Stimulated activated CD4-positive, alpha-beta T cell treated with anti-CD3 and anti-CD28 coated beads, Interleukin-15, amount 100 ng/mL, for 1 hour (primary cell): ENCODE measurements around the gene HMOX2.

Experiments
- DNase-seq, 2 donors: peaks; one replicate each; pipeline ENCODE4 v3.0.0-alpha.2; 2020; ENCODE audit warnings: low read depth in 1 of 2, low spot score in 1 of 2

HMOX2 gene, protein sequence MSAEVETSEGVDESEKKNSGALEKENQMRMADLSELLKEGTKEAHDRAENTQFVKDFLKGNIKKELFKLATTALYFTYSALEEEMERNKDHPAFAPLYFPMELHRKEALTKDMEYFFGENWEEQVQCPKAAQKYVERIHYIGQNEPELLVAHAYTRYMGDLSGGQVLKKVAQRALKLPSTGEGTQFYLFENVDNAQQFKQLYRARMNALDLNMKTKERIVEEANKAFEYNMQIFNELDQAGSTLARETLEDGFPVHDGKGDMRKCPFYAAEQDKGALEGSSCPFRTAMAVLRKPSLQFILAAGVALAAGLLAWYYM

GRCh38 chr16:4475880-4476788 lies at the start of gene HMOX2:
HMOX2 (plus strand) TSS chr16:4476398; CDS start chr16:4505525, 29,127 bp downstream.
- peak; percentile 90 to 95 for DNase-seq

DNA sequence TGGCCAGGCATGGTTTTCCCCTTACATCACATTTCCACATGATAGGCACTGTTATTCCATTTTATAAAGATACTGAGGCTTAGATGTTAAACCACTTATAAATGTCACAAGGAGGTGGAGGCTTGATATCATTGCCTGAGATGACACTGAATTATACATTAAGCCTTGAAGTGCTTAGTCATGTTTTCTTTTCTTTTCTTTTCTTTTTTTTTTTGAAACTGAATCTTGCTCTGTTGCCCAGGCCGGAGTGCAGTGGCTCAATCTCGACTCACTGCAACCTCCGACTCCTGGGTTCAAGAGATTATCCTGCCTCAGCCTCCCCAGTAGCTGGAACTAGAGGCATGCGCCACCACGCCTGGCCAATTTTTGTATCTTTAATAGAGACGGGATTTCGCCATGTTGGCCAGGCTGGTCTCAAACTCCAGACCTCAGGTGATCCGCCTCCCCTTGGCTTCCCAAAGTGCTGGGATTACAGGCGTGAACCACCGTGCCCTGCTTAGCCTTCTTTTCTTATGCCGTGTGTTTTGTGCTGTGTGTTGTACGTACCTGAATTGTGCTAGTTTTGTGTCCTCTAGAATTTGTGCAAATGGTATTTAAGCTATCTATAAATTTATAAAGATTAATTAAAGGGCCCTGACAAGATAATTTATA lies 49.4 kb upstream of the HMOX2 start:
- DNase-seq = no peak

DNA sequence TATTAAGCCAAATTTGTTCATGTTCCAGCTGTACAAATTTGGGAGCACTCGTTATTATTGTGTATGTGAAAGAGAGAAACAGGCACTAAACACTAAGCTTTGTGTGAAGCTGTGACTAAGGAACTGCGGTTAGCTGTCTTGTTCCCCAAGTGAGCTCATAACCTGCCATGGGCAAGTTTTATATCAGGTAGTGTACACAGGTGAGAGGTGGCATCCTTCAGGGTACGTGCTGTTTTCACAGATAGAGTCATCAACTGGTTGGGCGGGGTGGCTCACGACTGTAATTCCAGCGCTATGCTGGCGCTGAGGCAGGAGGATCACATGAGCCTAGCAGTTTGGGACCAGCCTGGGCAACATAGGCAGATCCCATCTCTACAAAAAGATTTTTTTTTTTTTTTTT lies 47.7 kb upstream of the HMOX2 start:
- no peak for DNase-seq

DNA sequence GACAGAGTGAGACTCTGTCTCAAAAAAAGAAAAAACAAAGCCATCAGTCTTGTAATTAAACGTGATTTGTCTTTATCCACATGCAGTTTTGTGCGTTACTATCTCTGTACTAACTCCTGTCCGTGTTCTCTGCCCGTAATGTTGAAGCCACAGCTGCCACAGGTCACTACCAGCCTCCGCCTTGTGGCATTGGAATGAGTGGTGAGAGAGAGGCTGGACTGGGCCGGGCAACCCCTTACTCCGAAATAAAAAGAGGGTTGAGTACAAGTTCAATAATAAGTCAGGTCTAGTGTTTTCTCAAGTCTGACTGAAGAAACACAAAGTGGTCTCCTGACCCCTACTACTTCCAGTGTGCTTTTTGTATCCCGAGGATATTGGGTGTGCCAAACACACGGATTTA lies 45.2 kb upstream of the HMOX2 start:
- DNase-seq = no peak

DNA sequence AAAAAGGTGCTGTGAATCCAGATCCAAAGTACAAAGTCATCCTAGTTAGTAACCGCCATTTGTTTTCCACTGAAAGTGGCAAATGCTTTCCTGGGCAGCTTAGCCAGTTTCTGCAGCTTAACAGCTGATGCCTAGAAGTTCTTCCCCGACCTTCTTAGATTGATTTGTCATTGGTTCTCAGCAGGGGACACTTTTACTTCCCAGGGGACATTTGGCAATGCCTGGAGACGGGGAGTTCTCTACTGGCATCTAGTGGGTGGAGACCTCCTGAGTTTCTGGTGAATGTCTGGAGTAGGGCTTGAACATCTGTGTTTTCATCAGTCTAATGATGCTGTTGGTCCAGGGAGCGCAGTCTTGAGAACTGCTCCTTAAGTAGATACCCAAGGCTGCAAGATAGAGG lies 43.0 kb upstream of the HMOX2 start:
- no peak for DNase-seq

GRCh38 chr16:4433914-4434787 lies 42.0 kb upstream of the HMOX2 start:
- no peak for DNase-seq

GRCh38 chr16:4435337-4436067 lies 40.7 kb upstream of the HMOX2 start:
- DNase-seq = no peak

GRCh38 chr16:4437366-4437765 lies 38.8 kb upstream of the HMOX2 start:
- DNase-seq = no peak

GRCh38 chr16:4442371-4442770 lies 33.8 kb upstream of the HMOX2 start:
- DNase-seq = no peak

DNA sequence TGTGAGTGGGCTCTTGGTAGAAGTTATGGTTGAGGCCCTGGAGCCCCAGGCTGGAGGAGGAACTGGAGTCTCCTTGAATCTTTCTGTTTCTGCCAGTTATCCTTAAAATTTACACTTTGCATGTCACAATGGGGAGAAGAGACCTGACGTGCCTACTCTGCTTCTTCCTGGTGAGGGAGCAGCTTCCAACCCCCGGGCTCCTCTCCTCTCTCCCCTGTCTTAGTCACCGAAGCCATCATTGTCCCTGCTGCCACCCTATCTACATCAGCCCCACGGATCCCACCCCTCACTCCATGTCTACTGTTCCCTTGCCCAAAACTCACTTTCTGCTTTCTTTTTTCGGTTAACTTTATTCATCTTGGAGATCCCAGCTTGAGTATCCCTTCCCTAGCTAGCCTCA lies 32.9 kb upstream of the HMOX2 start:
- DNase-seq = no peak

- no peak for DNase-seq
Observed at GRCh38 chr16:4443986-4444385, 32.2 kb upstream of the HMOX2 start.

DNA sequence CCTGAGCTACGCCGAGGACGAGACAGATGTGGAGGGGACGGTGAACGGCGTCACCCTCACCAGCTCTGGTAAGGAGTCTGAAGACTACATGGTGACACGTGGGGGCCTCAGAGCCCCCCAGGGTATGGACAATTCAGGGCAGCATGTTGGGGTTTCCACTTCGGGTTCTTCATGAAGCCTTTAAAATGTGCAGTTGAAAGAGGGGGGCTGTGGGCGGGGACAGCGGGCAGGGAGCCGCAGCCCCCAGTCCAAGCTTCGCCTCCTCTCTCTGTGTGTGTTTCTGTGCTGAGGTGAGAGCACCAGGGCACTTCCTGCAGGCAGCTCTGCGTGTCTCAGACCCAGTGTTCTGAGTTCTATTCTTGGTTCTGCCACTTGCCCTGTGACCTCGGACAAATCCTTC lies 25.8 kb upstream of the HMOX2 start:
- DNase-seq = no peak

- no peak for DNase-seq
Observed at GRCh38 chr16:4450931-4451519, 25.2 kb upstream of the HMOX2 start.

GRCh38 chr16:4452674-4453073 lies 23.5 kb upstream of the HMOX2 start:
- DNase-seq = no peak

DNA sequence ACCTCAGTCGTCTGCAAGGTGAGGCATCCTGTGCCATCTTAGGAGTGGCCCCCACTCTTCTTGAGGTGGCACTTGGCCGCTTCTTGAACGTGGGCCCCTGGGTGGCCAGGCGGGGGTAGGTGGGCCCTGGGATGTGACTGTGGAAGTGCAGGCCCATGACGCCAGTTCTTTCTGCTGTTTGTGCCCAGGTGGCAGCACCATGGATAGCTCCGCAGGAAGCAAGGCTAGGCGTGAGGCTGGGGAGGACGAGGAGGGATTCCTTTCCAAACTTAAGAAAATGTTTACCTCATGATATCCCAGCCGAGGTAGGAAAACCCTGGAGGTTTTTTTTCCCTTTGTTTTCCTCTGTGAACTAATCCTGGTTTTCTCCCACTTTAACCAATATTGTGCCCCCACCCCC lies 21.6 kb upstream of the HMOX2 start:
- DNase-seq = no peak

- DNase-seq = no peak
Observed at GRCh38 chr16:4455081-4455480, 21.1 kb upstream of the HMOX2 start.

GRCh38 chr16:4455951-4456350 lies 20.2 kb upstream of the HMOX2 start:
- no peak for DNase-seq

DNA sequence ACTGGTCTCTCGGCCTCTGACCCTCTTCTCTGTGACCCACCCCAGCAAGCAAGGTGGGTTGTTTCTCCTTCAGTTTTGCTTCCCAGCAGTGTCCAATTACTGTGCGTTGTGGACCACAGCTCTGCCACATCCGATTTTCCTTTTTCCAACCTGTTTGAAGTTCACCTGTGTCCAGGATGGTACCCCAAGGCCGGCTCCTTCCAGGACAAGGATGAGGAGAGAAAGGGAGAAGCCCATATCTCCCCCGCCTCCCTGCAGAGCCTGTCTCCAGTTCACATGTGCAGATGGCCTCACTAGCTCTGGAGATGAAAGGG lies 15.3 kb upstream of the HMOX2 start:
- DNase-seq = no peak

DNA sequence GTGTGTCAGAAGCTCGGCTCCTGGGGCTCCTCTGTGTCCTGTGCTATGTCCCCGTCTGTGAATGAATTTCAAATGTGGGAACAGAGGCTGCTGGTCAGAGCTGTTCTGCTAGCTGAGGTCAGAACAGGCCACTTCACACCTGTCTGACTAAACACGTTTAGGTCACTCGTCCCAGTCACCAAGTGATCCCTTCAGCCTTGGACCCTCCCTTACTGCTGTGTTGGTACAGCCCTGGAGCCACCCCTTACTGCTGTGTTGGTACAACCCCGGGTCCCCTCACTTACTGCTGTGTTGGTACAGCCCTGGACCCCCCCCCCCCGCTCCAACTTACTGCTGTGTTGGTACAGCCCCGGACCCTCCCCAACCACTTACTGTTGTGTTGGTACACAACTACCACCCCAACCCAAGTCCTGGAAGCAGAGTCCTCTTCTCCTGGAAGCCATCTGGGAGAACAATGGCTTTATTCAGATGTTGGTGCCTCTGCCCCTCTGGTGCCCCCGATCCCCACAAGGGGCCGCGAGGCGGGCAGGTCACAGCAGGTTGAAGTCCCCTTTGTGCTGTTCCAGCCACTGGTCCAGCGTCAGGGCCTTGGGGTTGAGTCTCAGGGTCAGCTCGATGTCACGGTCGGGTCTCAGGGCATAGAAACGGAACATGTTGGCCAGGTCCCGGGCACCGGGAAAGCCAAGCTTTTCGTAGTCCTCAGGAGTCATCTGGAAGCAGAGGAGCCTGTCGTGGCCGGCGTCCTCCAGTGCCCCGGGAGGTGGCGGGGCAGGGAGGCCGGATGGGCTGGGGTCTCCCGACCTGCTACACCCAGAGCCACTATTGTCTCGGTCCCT lies 14.7 kb upstream of the HMOX2 start:
- no peak for DNase-seq
